Activated CD8-positive, alpha-beta memory T cell treated with anti-CD3 and anti-CD28 coated beads for 36 hours (primary cell): ENCODE measurements around the gene ERN2. TPM values are rescaled to one million over a fixed set of nuclear protein-coding genes. Genes with fewer than 3 reads are reported as not detected.

ENCODE experiments used
- CTCF ChIA-PET: fragments of 350-600 bp; sonication (Branson Sonifier 250); formaldehyde crosslinking; loops from one replicate; lab custom pipeline; 2021; ENCODE audit warnings: antibody characterized with exemption; lab: Charles Lee
- POLR2A ChIA-PET: fragments of 350-600 bp; sonication (Branson Sonifier 250); formaldehyde crosslinking; loops from one replicate; lab custom pipeline; 2021; ENCODE audit warnings: antibody characterized with exemption; lab: Charles Lee
- total RNA-seq, 2 experiments: library from RNA; stranded (reverse); gene quantifications; one replicate each; pipeline ENCODE4 v1.2.3, GENCODE V29; 2021

The ERN2 gene
- total RNA-seq, 2 experiments from 2014 or later, result not detected

- POLR2A ChIA-PET, result no interaction called here
- CTCF ChIA-PET, result no interaction called here
These were observed 46.3 kb downstream of the ERN2 start for GRCh38 chr16:23666571-23667354.

GRCh38 chr16:23663918-23664317 lies 49.1 kb downstream of the ERN2 start:
- ChIA-PET POLR2A (no interaction called here), CTCF (no interaction called here)

GRCh38 chr16:23651943-23652468 lies 61.0 kb downstream of the ERN2 start:
- POLR2A ChIA-PET, result no interaction called here
- CTCF ChIA-PET, result interaction anchor here (0.6 to 1.2 kb wide), 2 partner anchors 10 to 985 kb away, joined by 3 to 4 read pairs; partner anchors contain the start of gene DCTN5

GRCh38 chr16:23650674-23651416 lies 62.2 kb downstream of the ERN2 start:
- ChIA-PET POLR2A (no interaction called here), CTCF (interaction anchor here (1.2 kb wide), 1 partner anchor 9 kb away, joined by 4 read pairs; the partner anchor contains the start of gene DCTN5)

- CTCF ChIA-PET, result interaction anchor here (1.3 kb wide), 2 partner anchors 9 to 46 kb away, joined by 4 to 6 read pairs; partner anchors contain the start of gene NDUFAB1
- POLR2A ChIA-PET, result interaction anchor here (0.6 kb wide), 1 partner anchor 898 kb away, joined by 4 read pairs; no protein-coding TSS in a partner anchor
These were observed 70.7 kb downstream of the ERN2 start for GRCh38 chr16:23642246-23642774.

- ChIA-PET POLR2A (no interaction called here), CTCF (interaction anchor here (0.8 to 1.4 kb wide), 3 partner anchors 10 to 611 kb away, joined by 3 to 6 read pairs (median 4); no protein-coding TSS in a partner anchor)
These were observed 71.9 kb downstream of the ERN2 start, which contains the start of the genes DCTN5 and PALB2 for GRCh38 chr16:23640931-23641765. TSS of gene DCTN5 (plus strand) at chr16:23641466. CDS start at chr16:23641543, 77 bp downstream. TSS of gene PALB2 (minus strand) at chr16:23641310. CDS start at chr16:23641157, 153 bp downstream.

DNA sequence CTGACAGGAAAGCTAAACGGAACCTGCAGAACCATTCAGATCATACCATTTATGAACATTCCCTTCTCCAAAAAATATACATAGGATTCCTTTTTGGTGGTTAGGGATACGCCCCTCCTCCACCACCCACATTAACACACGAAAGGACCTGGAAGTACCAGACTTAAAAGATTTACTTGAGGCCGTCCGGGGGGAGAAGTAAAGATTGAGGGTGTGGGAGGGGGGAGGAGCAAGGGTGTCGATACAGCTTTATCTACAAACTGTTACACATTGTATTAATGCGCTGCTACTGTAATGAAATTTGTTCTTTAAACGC lies 72.4 kb downstream of the ERN2 start:
- CTCF ChIA-PET, result interaction anchor here (0.8 to 1.4 kb wide), 2 partner anchors 44 to 612 kb away, joined by 3 to 6 read pairs; no protein-coding TSS in a partner anchor
- POLR2A ChIA-PET, result interaction anchor here (0.7 kb wide), 1 partner anchor 455 kb away, joined by 3 read pairs; no protein-coding TSS in a partner anchor

Other genes with a start within 250 kb of the ERN2 start
- 10 to 100 TPM; 90.4 to 95.6 TPM for gene GGA2, start 202.7 kb downstream of the ERN2 start, total RNA-seq
- gene EARS2, start 155.9 kb downstream of the ERN2 start, total RNA-seq, result 10 to 100 TPM; 25.6 to 28.2 TPM
- 10 to 100 TPM; 56.7 to 62.3 TPM for gene UBFD1, start 155.5 kb downstream of the ERN2 start, total RNA-seq
- gene NDUFAB1, start 116.9 kb downstream of the ERN2 start, total RNA-seq, result 100 to 1,000 TPM; 182 to 186 TPM
- 10 to 100 TPM; 29.4 to 29.8 TPM for gene PALB2, start 71.9 kb downstream of the ERN2 start, total RNA-seq
- 10 to 100 TPM; 88.3 to 89.5 TPM for gene DCTN5, start 71.8 kb downstream of the ERN2 start, total RNA-seq
- gene PLK1, start 34.3 kb downstream of the ERN2 start, total RNA-seq, result 10 to 100 TPM; 63.9 to 65.0 TPM
- gene CHP2, start 41.8 kb upstream of the ERN2 start, total RNA-seq, result not detected
- gene PRKCB, start 122.8 kb upstream of the ERN2 start, total RNA-seq, result 10 to 100 TPM; 97.1 to 99.0 TPM